Activated CD4-positive, alpha-beta T cell treated with anti-CD3 and anti-CD28 coated beads, Interleukin-2, amount 50 U/mL, for 48 hours (primary cell): ENCODE data around the gene FURIN.
A peak's percentile ranks its signal among the peaks of the same experiment; 100 is the strongest.
"Not testable (repeated sequence)": the region's sequence is repeated elsewhere in the genome, so short reads cannot be mapped to it uniquely, and the experiment has no call there.

Experiments
- DNase-seq, 2 experiments: peaks; one replicate each; pipeline ENCODE4 v3.0.0-alpha.2; 2020

FURIN gene

DNA sequence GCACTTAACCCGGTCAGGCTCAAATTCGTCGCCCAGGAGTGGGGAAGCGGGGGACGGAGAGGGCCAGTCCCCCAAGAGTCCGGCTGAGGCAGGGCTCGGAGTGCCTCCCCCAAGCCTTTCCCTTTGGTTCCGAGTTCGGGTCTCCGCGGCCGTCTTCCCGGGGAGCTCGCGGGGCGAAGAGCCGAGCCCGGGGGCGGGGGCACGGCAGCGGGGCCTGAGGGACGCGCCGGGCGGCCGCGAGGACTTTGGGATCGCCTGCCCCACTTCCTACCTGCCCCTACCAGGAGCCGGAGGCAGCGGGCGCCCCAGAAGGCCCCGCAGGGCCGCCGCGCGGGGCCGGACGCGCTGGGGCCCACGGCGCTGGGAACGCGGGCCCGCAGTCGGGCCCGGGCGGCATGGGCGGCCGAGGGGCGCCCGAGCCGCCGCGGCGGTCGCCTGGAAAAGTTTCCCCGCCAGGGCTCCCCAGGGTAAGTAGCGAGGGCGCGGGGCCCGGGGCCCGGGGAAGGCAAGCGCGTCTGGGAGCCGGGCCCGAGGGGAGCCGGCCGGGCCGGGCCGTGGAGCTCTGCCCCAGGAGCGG lies 2.8 kb downstream of the FURIN start:
- peak in 1 of 2 experiments; percentile 42 for DNase-seq

DNA sequence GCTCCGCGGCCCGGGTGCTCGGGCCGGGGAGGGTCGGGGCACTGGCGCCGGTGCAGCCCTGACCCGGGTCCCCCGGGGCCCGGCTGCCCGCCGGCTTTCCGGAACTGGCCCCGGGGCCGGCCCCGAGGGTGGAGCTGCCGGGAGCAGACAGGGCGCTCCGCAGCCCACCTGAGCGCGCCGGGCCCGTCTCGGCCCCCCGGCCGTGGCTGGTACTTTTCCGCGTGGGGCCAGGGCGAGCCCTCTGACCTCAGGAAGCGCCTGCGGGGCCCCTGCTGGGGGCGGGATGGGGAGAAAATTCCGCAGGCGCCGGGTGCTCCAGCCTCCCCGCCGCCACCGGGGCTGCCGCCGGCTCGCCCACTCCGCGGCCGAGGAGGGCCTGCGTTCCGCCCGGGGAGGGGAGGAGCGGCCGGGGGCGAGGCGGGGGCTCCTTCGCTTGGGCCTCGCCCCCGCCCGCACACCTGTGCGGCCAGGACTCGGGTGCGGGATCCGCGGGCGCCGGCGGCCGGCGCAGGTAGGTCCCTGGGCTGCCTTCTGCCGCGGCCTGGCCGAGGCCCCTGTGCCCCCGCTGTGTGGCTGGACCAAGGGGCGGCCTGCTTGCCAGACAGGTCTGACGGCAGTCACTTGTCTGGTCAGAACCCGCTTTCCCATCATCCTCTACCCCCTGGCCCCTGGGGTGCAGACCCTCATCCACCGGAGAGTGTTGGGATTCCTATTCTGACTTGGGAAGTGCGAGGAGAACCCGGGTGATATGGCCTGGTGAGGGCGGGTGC lies 3.5 kb downstream of the FURIN start:
- DNase-seq: peak; percentile 37 to 52

DNA sequence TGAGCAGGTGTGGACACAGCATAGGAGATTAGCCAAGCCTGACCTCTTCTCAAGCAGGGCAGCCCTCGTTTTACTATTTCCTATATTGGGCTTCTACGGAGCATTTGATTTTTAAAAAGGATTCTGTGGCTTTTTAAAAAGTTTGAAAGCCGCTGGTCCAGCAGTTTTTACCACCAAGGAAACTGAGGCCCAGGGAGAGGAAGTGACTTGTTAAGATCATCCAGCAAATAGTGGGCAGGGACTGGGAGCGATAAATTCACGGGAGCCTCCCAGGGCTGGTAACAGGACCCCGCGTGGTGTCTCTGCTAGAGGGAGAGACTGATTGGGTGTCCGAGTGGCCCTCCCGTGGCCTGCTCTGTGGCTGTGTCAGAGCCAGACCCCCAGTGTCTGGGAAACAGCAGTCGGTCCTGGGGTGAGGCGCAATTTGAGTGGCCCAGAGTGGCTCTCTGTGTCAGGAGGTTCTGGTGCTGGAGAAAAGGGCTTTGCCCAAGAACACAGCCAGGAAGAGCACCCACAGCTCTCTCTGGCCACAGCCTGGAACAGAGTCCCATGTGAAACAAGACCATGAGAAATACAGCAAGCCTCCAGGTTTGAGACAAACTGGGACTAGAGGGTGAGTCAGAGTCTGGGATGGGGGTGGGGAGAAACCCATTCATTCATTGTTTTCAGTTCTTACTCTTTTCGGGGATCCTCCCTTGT lies 4.2 kb downstream of the FURIN start:
- peak; percentile 75 to 84 for DNase-seq

DNA sequence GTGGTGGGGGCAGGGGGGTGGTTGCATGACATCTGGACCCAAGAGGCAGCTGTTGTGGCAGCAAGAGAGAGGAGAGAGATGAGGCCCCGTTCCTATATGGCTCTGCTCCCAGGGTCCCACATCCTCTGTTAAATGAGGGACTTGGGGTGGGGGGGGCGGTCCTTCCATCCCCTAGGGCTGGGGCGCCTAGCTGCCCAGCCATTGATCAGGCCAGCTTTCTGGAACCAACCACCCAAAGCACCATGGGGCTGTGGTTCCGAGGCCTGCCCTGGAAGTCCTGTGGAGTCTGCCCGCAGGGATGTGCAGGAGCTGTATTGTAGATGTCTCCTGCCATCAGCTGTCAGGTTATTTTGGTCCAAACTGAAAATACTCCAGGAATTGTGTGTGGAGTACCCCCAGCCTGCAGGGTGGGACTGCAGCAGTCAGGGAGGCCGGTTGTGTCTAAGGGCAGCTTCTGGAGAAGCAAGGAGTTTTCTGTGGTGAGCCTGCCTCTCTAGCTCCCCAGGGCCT lies 5.2 kb downstream of the FURIN start:
- no peak for DNase-seq

DNA sequence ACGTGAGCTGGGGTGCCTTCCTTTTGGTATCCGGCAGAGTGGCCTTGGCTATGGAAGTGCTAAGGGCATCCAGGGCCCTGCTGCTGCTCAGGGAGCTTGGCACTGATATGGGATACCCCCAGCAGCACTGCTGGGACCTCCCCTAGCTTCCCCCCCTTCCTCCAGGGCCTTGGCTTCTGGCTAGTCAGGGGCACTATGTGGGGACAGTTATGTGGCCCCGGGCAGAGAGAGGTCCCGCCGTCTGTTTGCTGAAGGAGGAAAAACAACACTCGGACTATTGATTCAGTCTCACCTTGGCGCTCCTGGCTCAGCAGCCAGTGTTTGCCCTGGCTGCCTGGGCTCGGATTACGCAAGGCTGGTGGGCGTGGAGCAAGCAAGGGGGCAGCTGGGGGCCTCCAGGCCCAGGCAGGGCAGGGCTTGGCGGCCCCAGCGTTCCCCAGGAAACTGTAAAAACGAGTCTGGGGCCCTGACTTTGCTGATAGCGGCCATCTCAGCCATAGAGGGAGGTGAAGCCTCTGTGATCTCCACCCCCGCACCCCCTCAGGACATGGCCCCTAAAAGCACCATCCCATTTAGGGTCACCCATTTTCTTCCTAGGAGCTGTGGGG lies 5.7 kb downstream of the FURIN start:
- DNase-seq: no peak

DNA sequence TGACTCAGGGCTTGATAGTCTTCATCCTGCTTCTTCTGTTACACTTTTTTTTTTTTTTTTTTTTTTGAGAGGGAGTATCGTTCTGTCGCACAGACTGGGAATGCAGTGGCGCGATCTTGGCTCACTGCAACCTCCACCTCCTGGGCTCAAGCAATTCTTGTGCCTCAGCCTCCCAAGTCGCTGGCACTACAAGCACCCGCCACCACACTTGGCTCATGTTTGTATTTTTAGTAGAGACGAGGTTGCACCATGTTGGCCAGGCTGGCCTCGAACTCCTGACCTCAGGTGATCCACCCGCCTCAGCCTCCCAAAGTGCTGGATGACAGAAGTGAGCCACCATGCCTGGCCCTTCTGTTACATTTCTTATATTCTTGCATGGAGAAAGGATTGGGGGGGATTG lies 6.6 kb downstream of the FURIN start:
- DNase-seq: not testable (repeated sequence)

DNA sequence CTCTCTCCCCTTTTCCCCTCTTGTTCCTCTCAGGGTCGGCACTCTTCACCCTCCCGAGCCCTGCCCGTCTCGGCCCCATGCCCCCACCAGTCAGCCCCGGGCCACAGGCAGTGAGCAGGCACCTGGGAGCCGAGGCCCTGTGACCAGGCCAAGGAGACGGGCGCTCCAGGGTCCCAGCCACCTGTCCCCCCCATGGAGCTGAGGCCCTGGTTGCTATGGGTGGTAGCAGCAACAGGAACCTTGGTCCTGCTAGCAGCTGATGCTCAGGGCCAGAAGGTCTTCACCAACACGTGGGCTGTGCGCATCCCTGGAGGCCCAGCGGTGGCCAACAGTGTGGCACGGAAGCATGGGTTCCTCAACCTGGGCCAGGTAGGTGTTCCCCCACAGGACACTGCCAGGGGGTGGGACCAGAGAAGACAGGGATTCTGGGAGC lies 7.2 kb downstream of the FURIN start:
- no peak for DNase-seq

DNA sequence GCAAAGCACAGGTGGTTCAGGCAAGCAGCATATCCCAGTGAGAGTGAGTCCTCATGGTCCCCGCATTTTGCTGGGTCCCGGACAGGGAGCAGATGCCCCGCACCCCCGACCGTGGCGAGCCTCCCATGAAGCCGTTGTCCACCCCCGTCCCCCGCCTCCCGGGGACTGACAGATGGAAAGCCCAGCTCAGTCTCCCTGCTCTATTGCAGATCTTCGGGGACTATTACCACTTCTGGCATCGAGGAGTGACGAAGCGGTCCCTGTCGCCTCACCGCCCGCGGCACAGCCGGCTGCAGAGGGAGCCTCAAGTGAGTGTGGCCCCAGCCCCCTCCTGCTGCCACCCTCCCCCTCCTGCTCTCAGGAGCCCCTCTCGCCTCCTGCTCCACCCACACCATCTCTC lies 7.7 kb downstream of the FURIN start:
- no peak for DNase-seq

DNA sequence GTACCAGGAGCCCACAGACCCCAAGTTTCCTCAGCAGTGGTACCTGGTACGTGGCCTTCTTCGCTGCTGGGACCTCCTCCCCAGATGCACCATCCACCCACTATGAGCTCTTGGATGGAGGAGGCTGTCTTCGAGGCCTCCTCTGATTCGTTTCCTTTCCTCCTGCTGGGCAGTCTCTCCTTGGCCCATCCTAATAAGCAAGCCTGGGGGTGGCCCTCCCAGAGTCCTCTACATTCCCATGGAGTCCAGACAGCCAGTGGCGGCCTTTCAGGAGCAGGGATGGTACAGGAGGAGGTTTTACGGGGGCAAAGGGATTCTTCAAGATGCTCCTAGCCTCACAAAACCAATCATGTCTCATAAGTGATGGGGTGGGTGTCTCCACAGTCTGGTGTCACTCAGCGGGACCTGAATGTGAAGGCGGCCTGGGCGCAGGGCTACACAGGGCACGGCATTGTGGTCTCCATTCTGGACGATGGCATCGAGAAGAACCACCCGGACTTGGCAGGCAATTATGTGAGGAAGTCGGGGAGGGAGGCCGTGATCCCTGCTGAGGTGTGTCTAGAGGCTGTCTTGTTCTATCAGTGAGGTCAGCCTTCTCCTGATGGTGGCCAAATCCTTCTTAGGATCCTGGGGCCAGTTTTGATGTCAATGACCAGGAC lies 8.3 kb downstream of the FURIN start:
- no peak for DNase-seq

DNA sequence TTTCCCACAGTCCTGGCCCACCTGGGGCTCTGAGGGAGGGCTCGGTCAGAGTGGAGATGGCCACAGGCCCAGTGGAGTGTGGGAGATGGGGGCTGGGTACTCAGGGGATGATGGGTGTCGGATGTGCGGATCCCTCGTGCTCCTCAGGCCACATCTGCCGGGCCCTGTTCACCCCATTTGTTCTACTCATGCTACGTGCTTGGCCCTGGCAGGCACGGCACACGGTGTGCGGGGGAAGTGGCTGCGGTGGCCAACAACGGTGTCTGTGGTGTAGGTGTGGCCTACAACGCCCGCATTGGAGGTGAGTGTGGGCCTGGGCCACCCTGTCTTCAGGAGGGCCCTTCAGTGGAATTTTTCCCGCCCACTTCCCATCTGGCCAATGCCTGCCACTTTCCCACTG lies 8.9 kb downstream of the FURIN start:
- DNase-seq: no peak

DNA sequence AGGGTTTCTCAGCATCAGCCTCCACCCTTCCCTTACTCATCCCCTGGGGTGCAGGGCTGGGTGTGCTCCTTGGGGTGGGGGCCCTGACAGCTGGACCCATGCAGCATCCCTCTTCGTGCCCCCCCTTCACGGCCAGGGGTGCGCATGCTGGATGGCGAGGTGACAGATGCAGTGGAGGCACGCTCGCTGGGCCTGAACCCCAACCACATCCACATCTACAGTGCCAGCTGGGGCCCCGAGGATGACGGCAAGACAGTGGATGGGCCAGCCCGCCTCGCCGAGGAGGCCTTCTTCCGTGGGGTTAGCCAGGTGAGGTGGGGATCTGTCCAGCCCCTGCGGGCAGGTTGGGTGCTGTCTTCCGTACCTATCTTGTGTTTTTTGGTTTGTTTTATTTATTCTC lies 9.6 kb downstream of the FURIN start:
- no peak for DNase-seq

DNA sequence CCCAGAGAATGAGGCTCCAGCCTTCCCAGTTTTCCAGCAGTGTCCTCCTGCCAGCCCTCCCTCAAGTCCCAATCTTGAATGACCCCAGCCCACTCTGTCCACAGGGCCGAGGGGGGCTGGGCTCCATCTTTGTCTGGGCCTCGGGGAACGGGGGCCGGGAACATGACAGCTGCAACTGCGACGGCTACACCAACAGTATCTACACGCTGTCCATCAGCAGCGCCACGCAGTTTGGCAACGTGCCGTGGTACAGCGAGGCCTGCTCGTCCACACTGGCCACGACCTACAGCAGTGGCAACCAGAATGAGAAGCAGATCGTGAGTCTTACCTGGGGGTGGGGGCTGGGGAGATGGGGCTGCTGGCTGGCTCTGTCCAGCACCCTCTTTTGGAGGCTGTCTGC lies 10.3 kb downstream of the FURIN start:
- no peak for DNase-seq

DNA sequence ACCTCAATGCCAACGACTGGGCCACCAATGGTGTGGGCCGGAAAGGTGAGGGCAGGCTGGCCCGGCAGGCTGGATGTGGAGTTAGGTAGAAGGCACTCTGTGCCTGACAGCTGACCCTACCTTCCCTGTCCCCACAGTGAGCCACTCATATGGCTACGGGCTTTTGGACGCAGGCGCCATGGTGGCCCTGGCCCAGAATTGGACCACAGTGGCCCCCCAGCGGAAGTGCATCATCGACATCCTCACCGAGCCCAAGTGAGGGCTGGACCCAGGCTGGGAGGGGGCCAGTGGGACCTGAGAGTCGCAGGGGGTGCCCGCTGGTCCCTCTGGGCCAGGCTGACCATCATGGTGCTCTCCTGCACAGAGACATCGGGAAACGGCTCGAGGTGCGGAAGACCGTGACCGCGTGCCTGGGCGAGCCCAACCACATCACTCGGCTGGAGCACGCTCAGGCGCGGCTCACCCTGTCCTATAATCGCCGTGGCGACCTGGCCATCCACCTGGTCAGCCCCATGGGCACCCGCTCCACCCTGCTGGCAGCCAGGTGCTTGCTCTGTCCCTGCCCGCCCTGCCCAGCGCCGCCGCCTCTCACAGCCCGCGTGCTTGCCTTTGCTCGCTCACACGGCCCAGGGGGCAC lies 11.5 kb downstream of the FURIN start:
- no peak for DNase-seq

DNA sequence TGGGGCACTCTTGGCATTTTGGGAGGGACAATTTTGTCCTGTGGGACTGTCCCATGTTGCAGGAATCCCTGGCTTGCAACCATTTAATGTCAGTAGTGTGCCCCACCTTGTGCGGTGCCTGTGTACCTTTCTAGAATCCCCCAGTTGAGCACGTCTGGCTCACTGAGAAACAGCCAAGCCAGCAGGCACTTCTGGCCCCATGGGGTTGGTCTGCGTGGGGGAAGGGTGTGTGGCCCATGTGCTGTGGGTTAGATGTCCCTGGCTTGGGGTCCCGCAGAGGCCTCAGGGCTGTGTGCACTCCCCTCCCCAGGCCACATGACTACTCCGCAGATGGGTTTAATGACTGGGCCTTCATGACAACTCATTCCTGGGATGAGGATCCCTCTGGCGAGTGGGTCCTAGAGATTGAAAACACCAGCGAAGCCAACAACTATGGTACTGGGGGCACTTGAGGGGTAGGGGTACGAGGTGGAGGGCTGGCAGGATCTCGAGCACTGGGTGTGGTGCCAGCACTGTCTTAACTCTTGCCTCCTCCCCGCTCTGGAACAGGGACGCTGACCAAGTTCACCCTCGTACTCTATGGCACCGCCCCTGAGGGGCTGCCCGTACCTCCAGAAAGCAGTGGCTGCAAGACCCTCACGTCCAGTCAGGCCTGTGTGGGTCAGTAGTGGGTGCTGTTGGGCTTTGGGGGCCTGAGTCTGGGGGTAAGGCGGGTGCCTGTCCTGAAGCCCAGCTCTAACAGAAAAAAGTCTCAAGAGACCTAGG lies 12.2 kb downstream of the FURIN start:
- DNase-seq: no peak

DNA sequence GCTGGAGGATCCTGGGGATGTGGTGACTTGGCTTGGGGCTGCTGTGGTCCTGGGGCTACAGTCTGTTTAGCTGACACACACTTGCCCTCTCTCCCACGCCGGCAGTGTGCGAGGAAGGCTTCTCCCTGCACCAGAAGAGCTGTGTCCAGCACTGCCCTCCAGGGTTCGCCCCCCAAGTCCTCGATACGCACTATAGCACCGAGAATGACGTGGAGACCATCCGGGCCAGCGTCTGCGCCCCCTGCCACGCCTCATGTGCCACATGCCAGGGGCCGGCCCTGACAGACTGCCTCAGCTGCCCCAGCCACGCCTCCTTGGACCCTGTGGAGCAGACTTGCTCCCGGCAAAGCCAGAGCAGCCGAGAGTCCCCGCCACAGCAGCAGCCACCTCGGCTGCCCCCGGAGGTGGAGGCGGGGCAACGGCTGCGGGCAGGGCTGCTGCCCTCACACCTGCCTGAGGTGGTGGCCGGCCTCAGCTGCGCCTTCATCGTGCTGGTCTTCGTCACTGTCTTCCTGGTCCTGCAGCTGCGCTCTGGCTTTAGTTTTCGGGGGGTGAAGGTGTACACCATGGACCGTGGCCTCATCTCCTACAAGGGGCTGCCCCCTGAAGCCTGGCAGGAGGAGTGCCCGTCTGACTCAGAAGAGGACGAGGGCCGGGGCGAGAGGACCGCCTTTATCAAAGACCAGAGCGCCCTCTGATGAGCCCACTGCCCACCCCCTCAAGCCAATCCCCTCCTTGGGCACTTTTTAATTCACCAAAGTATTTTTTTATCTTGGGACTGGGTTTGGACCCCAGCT lies 13.0 kb downstream of the FURIN start:
- no peak for DNase-seq

DNA sequence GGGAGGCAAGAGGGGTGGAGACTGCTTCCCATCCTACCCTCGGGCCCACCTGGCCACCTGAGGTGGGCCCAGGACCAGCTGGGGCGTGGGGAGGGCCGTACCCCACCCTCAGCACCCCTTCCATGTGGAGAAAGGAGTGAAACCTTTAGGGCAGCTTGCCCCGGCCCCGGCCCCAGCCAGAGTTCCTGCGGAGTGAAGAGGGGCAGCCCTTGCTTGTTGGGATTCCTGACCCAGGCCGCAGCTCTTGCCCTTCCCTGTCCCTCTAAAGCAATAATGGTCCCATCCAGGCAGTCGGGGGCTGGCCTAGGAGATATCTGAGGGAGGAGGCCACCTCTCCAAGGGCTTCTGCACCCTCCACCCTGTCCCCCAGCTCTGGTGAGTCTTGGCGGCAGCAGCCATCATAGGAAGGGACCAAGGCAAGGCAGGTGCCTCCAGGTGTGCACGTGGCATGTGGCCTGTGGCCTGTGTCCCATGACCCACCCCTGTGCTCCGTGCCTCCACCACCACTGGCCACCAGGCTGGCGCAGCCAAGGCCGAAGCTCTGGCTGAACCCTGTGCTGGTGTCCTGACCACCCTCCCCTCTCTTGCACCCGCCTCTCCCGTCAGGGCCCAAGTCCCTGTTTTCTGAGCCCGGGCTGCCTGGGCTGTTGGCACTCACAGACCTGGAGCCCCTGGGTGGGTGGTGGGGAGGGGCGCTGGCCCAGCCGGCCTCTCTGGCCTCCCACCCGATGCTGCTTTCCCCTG lies 13.8 kb downstream of the FURIN start:
- DNase-seq: no peak

DNA sequence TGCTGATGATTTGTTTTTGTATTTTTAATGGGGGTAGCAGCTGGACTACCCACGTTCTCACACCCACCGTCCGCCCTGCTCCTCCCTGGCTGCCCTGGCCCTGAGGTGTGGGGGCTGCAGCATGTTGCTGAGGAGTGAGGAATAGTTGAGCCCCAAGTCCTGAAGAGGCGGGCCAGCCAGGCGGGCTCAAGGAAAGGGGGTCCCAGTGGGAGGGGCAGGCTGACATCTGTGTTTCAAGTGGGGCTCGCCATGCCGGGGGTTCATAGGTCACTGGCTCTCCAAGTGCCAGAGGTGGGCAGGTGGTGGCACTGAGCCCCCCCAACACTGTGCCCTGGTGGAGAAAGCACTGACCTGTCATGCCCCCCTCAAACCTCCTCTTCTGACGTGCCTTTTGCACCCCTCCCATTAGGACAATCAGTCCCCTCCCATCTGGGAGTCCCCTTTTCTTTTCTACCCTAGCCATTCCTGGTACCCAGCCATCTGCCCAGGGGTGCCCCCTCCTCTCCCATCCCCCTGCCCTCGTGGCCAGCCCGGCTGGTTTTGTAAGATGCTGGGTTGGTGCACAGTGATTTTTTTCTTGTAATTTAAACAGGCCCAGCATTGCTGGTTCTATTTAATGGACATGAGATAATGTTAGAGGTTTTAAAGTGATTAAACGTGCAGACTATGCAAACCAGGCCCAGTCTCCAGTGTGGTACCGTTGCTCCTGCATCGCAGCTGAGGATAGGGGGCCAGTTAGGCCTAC lies 14.6 kb downstream of the FURIN start:
- no peak for DNase-seq

DNA sequence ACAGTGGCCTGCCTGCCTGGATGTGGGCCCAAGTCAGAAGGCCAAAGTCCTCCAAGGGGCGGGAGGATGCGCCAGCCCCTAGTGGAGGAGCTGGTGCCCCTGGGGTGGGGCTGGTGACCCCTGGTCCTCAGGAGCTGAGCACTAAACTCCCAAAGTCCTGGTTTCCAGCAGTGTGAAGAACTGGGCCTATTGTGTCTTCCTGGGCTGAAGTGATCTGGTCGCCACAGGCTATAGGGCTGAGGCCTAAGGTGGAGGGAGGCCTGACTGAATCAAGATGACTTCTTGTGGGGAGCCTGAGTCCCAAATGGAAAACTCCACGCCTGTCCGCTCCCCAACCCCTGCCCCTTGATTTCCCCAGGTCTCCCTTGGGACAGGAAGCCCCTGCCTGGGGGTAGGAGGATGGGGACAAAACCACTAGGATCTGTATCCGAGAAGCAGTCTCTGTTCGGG lies 15.2 kb downstream of the FURIN start:
- peak in 1 of 2 experiments; percentile 36 for DNase-seq
